ENCODE results near the gene BAIAP2L1.

BAIAP2L1 gene

GRCh38 chr7:98399462-98399861 lies 1.4 kb downstream of the BAIAP2L1 start:
- peak overlapping the region; percentile 96 for H3K27ac ChIP-seq
- ChIA-PET CTCF (no interaction called here), POLR2A (ENCODE audit: low non-redundant PET) (no interaction called here)
- TF ChIP-seq CTCF (conservative IDR thresholded peaks at IDR 0.05; ENCODE audit: low read depth) = no peak
- no peak for DNase-seq (ENCODE audit: low spot score)

DNA sequence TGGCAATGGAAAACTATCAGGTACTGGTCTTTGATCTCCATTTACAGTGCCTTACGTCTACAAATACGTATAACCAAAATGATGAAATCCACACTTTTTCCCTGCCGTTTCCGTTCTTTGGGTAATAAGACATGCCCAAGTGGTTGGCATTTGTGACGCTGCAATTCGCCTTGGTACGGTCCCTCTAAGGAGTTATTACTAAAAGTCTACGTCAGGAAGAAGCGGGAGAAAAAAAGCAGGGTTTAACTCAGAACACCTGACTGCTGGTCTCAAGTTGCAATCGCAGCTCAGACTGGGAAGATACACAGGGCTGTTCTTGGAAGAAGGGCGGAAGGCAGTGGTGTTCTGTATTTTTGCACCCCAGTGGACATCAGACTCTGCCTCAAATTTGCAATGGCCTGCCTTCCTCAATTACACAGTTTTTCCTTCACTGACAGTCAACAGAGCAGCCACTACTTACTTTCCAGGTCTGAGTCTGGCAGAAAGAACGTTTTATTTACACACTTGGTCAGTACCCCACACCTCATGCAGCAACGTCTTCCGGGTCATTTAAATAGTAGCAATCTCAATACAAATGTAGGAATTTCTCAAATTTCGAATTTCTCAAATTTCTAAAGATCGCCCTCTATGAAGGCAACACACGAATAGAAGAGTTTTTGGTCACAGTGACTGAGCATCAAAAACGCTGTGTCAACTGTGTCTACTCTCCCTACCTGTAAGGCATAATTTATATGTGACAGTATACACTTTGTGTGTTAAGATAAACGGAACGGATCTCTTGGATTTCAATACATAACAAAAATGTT lies 2.1 kb downstream of the BAIAP2L1 start:
- DNase-seq (ENCODE audit: low spot score) = no peak
- ChIA-PET POLR2A (ENCODE audit: low non-redundant PET) (no interaction called here), CTCF (interaction anchor here (0.5 to 0.7 kb wide), 4 partner anchors 33 to 108 kb away, joined by 3 to 7 read pairs (median 4); no protein-coding TSS in a partner anchor)
- TF ChIP-seq CTCF (conservative IDR thresholded peaks at IDR 0.05; ENCODE audit: low read depth) = no peak
- peak overlapping the region; percentile 61; the same call in 1 of the 2 replicates for H3K27ac ChIP-seq

DNA sequence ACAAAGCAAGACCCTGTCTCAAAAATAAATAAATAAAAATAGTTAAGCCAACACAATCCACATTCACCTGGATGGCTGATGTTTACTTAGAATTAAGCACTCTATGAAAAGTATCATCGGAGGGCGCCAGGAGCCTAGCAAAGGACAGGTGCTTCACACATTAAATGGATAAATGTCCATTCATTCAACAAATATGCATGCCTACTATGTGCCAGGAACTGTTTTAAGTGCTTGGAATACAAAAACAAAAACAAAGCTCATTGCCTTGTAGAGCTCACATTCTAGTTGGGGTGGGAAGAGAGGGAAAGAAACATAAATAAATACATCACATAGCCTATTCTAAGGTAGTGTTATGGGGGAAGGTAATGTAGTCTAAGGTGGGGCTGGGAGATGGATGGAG lies 4.1 kb downstream of the BAIAP2L1 start:
- no peak for DNase-seq (ENCODE audit: low spot score)
- ChIA-PET CTCF (interaction anchor here (0.7 kb wide), 1 partner anchor 72 kb away, joined by 3 read pairs; no protein-coding TSS in a partner anchor), POLR2A (ENCODE audit: low non-redundant PET) (no interaction called here)
- H3K27ac ChIP-seq = no peak overlapping the region
- TF ChIP-seq CTCF (conservative IDR thresholded peaks at IDR 0.05; ENCODE audit: low read depth) = no peak

DNA sequence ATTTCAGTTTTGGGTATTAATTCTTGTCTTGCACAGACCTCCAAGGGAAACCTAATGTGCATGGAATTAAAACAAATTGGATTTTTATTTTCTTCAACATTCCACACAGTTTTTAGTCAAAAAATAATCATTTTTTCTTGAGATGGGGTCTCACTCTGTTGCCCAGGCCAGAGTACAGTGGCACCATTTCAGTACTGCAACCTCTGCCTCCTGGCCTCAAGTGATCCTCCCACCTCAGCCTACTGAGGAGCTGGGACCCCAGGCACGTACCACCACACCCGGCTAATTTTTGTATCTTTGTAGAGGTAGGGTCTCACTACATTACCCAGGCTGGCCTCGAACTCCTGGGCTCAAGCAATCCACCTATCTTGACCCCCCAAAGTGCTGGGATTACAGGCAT lies 4.9 kb downstream of the BAIAP2L1 start:
- POLR2A ChIA-PET (ENCODE audit: low non-redundant PET) = no interaction called here
- TF ChIP-seq CTCF (conservative IDR thresholded peaks at IDR 0.05; ENCODE audit: low read depth) = no peak
- DNase-seq (ENCODE audit: low spot score) = no peak
- peak overlapping the region; percentile 72; the same call in 1 of the 2 replicates for H3K27ac ChIP-seq
- CTCF ChIA-PET = no interaction called here

- H3K27ac ChIP-seq = peak overlapping the region; percentile 72
- no peak for DNase-seq (ENCODE audit: low spot score)
- ChIA-PET POLR2A (ENCODE audit: low non-redundant PET) (no interaction called here), CTCF (no interaction called here)
- no peak for TF ChIP-seq CTCF (conservative IDR thresholded peaks at IDR 0.05; ENCODE audit: low read depth)
Observed at GRCh38 chr7:98395481-98395880, 5.4 kb downstream of the BAIAP2L1 start.

- ChIA-PET POLR2A (ENCODE audit: low non-redundant PET) (no interaction called here), CTCF (no interaction called here)
- peak overlapping the region; percentile 72 for H3K27ac ChIP-seq
- no peak for TF ChIP-seq CTCF (conservative IDR thresholded peaks at IDR 0.05; ENCODE audit: low read depth)
- no peak for DNase-seq (ENCODE audit: low spot score)
Observed at GRCh38 chr7:98394377-98394836, 6.5 kb downstream of the BAIAP2L1 start.
